Keratinocyte (primary cell): Measurements from ENCODE around the gene TM9SF1. TPM values are rescaled to one million over a fixed set of nuclear protein-coding genes. Genes with fewer than 3 reads are reported as not detected.

Source experiments
- DNase-seq: peaks from one replicate; pipeline ENCODE4 v3.0.0-alpha.2; 2011; ENCODE audit warnings: low read depth, missing footprints, low spot score
- FAIRE-seq: peaks from 2 replicates; lab custom pipeline; 2011; peaks lifted over from hg19 to GRCh38; lab: Jason Lieb, UNC
- H2AFZ ChIP-seq: 2 replicates; pipeline ENCODE4 v1.6.0; 2012; ENCODE audit warnings: low read length, control low read depth, inconsistent platforms; ENCODE audit not compliant: control insufficient read depth
- H3K27ac ChIP-seq: 2 replicates; pipeline ENCODE4 v1.5.1; 2011; ENCODE audit warnings: low read length; ENCODE audit not compliant: control insufficient read depth, insufficient read depth
- H3K27me3 ChIP-seq: 3 replicates; pipeline ENCODE4 v1.6.0; 2011; ENCODE audit warnings: low read length; ENCODE audit not compliant: control insufficient read depth, insufficient read depth; ENCODE audit errors: extremely low read depth
- H3K36me3 ChIP-seq, 2 experiments: 2 replicates in 1 of 2; 3 replicates in 1 of 2; pipeline ENCODE4 v1.5.1; 2011; ENCODE audit warnings: low read length in 2 of 2, mild to moderate bottlenecking in 1 of 2; ENCODE audit not compliant: control insufficient read depth in 2 of 2, insufficient read depth in 2 of 2; ENCODE audit errors: extremely low read depth in 1 of 2
- H3K4me1 ChIP-seq: 3 replicates; pipeline ENCODE4 v1.5.1; 2011; ENCODE audit warnings: low read length; ENCODE audit not compliant: control insufficient read depth, insufficient read depth; ENCODE audit errors: extremely low read depth
- H3K4me2 ChIP-seq: 3 replicates; pipeline ENCODE4 v1.6.0; 2011; ENCODE audit warnings: low read depth, low read length; ENCODE audit not compliant: control insufficient read depth, insufficient read depth; ENCODE audit errors: extremely low read depth
- H3K4me3 ChIP-seq, 3 experiments: fragments of 200-600 bp in 1 of 3; sonication (generic) in 1 of 3; 2 replicates in 2 of 3; 3 replicates in 1 of 3; pipeline ENCODE4 v1.5.1; 2011 to 2016; ENCODE audit warnings: low read length in 3 of 3, mild to moderate bottlenecking in 3 of 3, control low read depth in 2 of 3, inconsistent platforms in 1 of 3, low read depth in 1 of 3, mixed read lengths in 1 of 3, mixed run types in 1 of 3, moderate library complexity in 1 of 3; ENCODE audit not compliant: control insufficient read depth in 2 of 3, insufficient read depth in 2 of 3; ENCODE audit errors: extremely low read depth in 1 of 3
- H3K79me2 ChIP-seq: 2 replicates; pipeline ENCODE4 v1.6.0; 2012; ENCODE audit warnings: low read length; ENCODE audit not compliant: control insufficient read depth, insufficient read depth
- H3K9ac ChIP-seq: 3 replicates; pipeline ENCODE4 v1.6.0; 2011; ENCODE audit warnings: low read length; ENCODE audit not compliant: control insufficient read depth, insufficient read depth; ENCODE audit errors: extremely low read depth
- H3K9me1 ChIP-seq: 3 replicates; pipeline ENCODE4 v1.6.0; 2011; ENCODE audit warnings: low read length; ENCODE audit not compliant: control insufficient read depth, insufficient read depth; ENCODE audit errors: extremely low read depth
- H3K9me3 ChIP-seq: 2 replicates; pipeline ENCODE4 v1.5.1; 2012; ENCODE audit warnings: low read depth, low read length; ENCODE audit not compliant: control insufficient read depth
- H4K20me1 ChIP-seq: 3 replicates; pipeline ENCODE4 v1.6.0; 2011; ENCODE audit warnings: low read length; ENCODE audit not compliant: control insufficient read depth, insufficient read depth; ENCODE audit errors: extremely low read depth
- CTCF ChIP-seq, 3 experiments: IDR thresholded peaks in 1 of 3; conservative IDR thresholded peaks in 1 of 3; optimal IDR thresholded peaks in 1 of 3; 2 replicates in 2 of 3; 3 replicates in 1 of 3; pipeline versions ENCODE3 to v1.5.1; 2011; ENCODE audit warnings: low read length in 3 of 3, mild to moderate bottlenecking in 3 of 3, moderate library complexity in 2 of 3, control low read depth in 1 of 3, inconsistent platforms in 1 of 3; ENCODE audit not compliant: insufficient read depth in 2 of 3; ENCODE audit errors: extremely low read depth in 1 of 3
- EZH2 ChIP-seq: IDR thresholded peaks from one replicate; pipeline ENCODE4 v1.6.1; 2012; ENCODE audit warnings: inconsistent platforms, mild to moderate bottlenecking, low read length, moderate library complexity
- dilution Hi-C: fragments of 300-500 bp; cut with MboI; formaldehyde crosslinking; loops from one replicate; pipeline ENCODE4 v1.7.0; 2020; ENCODE audit warnings: low sequenced_read_pairs; ENCODE audit not compliant: extremely low pct_ligation_motif_present
- polyA plus RNA-seq, 5 experiments: library from polyadenylated mRNA; depleted of rRNA in 3 of 5; stranded (reverse) in 3 of 5; stranded (forward) in 1 of 5; unstranded in 1 of 5; fragments of >200 nt; gene quantifications; 1 replicate in 1 of 5; 2 replicates in 3 of 5; 3 replicates in 1 of 5; pipeline versions ENCODE4 v1.2.1 to v1.2.3, GENCODE V29; 2011 to 2012; ENCODE audit warnings: missing spikeins in 2 of 5, low read depth in 1 of 5, low replicate concordance in 1 of 5

The TM9SF1 gene
- polyA plus RNA-seq, 1 donor (not counting 4 experiments of a cell fraction or from before 2014, with no cell fraction given) = 19.2 TPM

GRCh38 chr14:24176599-24176998 lies 18.6 kb downstream of the TM9SF1 start:
- Histone ChIP-seq H3K79me2 (no peaks in the 10 kb centered on the region), H3K9ac (no peak overlapping the region), H2AFZ (no peak overlapping the region), H3K4me1 (no peaks in the 10 kb centered on the region), H3K27me3 (no peaks in the 10 kb centered on the region), H3K9me3 (no peaks in the 10 kb centered on the region), H3K27ac (no peak overlapping the region), H4K20me1 (peaks cover 8% of the 10 kb centered on the region), H3K9me1 (no peaks in the 10 kb centered on the region), H3K36me3 (peaks cover 32 to 48% of the 10 kb centered on the region in 2 experiments), H3K4me3 (no peak overlapping the region), H3K4me2 (no peak overlapping the region)
- DNase-seq (no peak), FAIRE-seq (no peak)
- dilution Hi-C loops = no loop called here
- no peak for TF ChIP-seq EZH2

GRCh38 chr14:24172871-24173281 lies 22.4 kb downstream of the TM9SF1 start:
- no peak for FAIRE-seq
- TF ChIP-seq EZH2 (no peak), CTCF (optimal IDR thresholded peaks at IDR 0.05 in 1 of 3, IDR thresholded peaks at IDR 0.05 in 1 of 3, conservative IDR thresholded peaks at IDR 0.05 in 1 of 3; ENCODE audit: extremely low read depth in 1 of 3, insufficient read depth in 2 of 3, low read length in 3 of 3) (no peak)
- Histone ChIP-seq H3K9ac (no peak overlapping the region), H3K27ac (no peak overlapping the region), H3K4me1 (no peaks in the 10 kb centered on the region), H3K9me1 (no peaks in the 10 kb centered on the region), H3K79me2 (no peaks in the 10 kb centered on the region), H3K27me3 (no peaks in the 10 kb centered on the region), H2AFZ (no peak overlapping the region), H3K9me3 (no peaks in the 10 kb centered on the region), H3K36me3 (peaks cover 10 to 32% of the 10 kb centered on the region in 2 experiments), H3K4me2 (no peak overlapping the region), H3K4me3 (no peak overlapping the region), H4K20me1 (no peaks in the 10 kb centered on the region)
- dilution Hi-C loops = no loop called here
- DNase-seq = no peak

- no peak overlapping the region for H3K27ac ChIP-seq
- H3K4me2 ChIP-seq = no peak overlapping the region
- H3K9ac ChIP-seq = no peak overlapping the region
- no peaks in the 10 kb centered on the region for H4K20me1 ChIP-seq
- H3K27me3 ChIP-seq = no peaks in the 10 kb centered on the region
- no peaks in the 10 kb centered on the region for H3K9me3 ChIP-seq
- FAIRE-seq (no peak), DNase-seq (no peak)
- H3K4me3 ChIP-seq = no peak overlapping the region
- dilution Hi-C loops = no loop called here
- no peak overlapping the region for H2AFZ ChIP-seq
- H3K79me2 ChIP-seq = no peaks in the 10 kb centered on the region
- H3K4me1 ChIP-seq = no peaks in the 10 kb centered on the region
- TF ChIP-seq EZH2 (no peak), CTCF (optimal IDR thresholded peaks at IDR 0.05 in 1 of 3, IDR thresholded peaks at IDR 0.05 in 1 of 3, conservative IDR thresholded peaks at IDR 0.05 in 1 of 3; ENCODE audit: extremely low read depth in 1 of 3, insufficient read depth in 2 of 3, low read length in 3 of 3) (no peak)
- H3K36me3 ChIP-seq = peaks cover 9 to 34% of the 10 kb centered on the region in 2 experiments
- no peaks in the 10 kb centered on the region for H3K9me1 ChIP-seq
These were observed 22.9 kb downstream of the TM9SF1 start for GRCh38 chr14:24172261-24172860.
